Fibroblast of pulmonary artery (primary cell): Measurements from ENCODE around the gene DKK3.
A peak's percentile ranks its signal among the peaks of the same experiment; 100 is the strongest.

Experiments
- DNase-seq: peaks from one replicate; pipeline ENCODE4 v3.0.0-alpha.2; 2010; ENCODE audit warnings: low read depth
- H3K4me3 ChIP-seq: replicated peaks from 2 replicates; pipeline ENCODE4 v1.5.1; 2011; ENCODE audit warnings: low read depth, mild to moderate bottlenecking, control low read depth, low read length, moderate library complexity
- CTCF ChIP-seq: IDR thresholded peaks from 2 replicates; pipeline ENCODE4 v1.5.1; 2011; ENCODE audit warnings: mild to moderate bottlenecking, control low read depth, low read length, inconsistent platforms; ENCODE audit errors: missing control alignments

DKK3 gene

GRCh38 chr11:11966826-11967668 lies 41.4 kb downstream of the DKK3 start:
- no peak overlapping the region for H3K4me3 ChIP-seq
- DNase-seq, result peak; percentile 47
- peak; percentile 78 for TF ChIP-seq CTCF

DNA sequence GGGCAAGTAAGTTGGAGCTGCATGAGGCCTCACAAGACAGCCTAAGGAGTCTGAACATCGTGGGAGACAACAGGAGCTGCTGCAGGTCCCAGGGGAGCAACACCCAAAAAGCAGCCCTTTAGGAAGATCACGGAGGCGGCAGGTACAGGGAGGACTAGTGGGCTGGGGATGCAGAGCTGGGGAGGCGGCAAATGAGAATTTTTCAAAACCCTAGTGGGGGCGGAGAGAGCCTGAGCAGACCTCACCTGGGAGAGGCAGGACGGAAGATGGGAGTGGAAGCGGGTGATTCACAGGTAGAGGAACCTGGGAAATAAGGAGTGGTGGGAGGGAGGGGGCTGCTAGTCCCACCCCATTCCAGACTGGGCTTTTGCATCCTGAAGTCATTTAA lies 42.1 kb downstream of the DKK3 start:
- no peak overlapping the region for H3K4me3 ChIP-seq
- TF ChIP-seq CTCF, result no peak
- DNase-seq, result no peak

DNA sequence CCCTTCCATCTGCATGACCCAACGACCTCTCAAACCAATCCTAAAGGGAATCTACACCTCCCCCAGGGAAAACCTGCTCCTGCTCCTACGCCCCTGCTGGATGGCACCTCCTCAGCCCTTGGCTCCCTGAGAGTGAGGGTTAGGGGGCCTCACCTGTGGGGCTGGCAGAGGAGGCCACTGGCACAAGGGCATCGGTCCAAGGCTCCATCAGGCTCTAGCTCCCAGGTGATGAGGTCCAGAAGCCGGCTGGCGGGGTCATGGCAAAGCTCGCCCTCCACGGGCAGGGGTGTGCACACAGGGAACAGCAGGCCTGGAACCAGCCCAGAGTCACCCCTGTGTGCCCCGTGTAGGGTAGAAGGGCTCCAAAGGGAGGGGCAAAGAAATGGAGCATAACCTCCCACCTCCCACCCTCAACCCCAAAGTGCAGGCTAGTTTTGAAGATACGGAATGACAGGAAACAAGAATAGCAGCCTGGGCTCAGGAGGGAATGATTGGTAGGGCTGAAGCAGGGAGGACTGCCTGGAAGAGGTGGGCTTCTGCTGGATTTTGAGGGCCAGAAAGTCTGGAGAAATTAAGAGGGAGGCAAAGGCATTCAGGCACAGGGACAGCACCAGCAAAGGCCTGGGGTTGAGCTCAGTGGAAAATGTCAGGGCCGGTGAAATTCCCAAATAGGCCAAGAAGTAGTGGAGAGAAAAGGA lies 42.6 kb downstream of the DKK3 start:
- DNase-seq, result no peak
- no peak overlapping the region for H3K4me3 ChIP-seq
- no peak for TF ChIP-seq CTCF

GRCh38 chr11:11965192-11965591 lies 43.2 kb downstream of the DKK3 start:
- H3K4me3 ChIP-seq, result no peak overlapping the region
- no peak for TF ChIP-seq CTCF
- no peak for DNase-seq

GRCh38 chr11:11964774-11965150 lies 43.7 kb downstream of the DKK3 start:
- TF ChIP-seq CTCF, result no peak
- no peak for DNase-seq
- no peak overlapping the region for H3K4me3 ChIP-seq

DNA sequence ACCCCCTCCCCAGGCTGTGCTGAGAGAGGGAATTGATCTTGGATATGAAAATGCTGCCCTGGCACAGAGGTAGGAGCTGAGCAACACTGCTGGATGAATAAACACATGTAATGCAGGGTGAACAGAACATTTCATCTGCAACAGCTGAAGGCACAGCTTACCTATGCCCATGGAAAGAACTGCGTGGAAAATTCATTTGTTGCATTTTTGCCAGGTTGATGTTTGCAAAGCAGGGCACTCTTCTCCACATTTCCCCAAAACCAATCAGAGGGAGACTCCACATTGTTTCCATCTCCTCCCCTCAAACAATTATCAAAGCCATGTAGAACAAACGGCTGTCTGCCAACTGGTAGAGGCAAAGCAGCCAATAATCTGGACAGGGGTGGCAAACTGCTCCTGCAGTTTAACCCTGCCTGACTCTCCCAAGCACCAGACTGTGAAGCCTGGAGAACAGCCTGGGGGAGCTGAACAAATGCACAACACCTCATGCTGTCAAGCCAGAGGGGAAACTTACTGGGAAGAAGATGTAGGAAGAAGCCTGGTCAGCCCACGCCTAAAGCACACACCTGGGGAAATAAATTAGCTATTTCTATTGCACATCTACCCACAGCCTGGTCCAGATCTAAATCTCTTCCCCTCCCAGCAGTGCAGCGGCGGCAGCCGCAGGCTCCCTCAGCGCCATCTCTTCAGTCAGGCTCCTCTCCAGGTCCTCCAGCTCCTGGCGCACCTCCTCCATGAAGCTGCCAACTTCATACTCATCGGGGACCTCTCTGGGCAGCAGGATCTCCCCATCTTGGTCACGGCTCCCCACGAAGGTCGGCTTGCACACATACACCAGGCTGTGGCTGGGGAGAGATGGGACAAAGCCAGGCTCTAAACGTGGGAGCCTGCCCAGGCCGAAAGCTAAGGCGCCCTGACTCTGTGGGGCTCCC lies 44.3 kb downstream of the DKK3 start:
- no peak overlapping the region for H3K4me3 ChIP-seq
- DNase-seq, result no peak
- TF ChIP-seq CTCF, result no peak
